NAMALWA (cell line): ENCODE data around the gene CCSAP.
"Not testable (repeated sequence)": the region's sequence is repeated elsewhere in the genome, so short reads cannot be mapped to it uniquely, and the experiment has no call there.

Experiments used
- DNase-seq: peaks from one replicate; pipeline ENCODE4 v3.0.0-alpha.2; 2015; ENCODE audit warnings: low spot score

CCSAP gene

GRCh38 chr1:229325853-229326487 is 16.9 kb downstream of the CCSAP start:
- DNase-seq: peak; percentile 30

GRCh38 chr1:229325401-229325800 is 17.4 kb downstream of the CCSAP start:
- no peak for DNase-seq

DNA sequence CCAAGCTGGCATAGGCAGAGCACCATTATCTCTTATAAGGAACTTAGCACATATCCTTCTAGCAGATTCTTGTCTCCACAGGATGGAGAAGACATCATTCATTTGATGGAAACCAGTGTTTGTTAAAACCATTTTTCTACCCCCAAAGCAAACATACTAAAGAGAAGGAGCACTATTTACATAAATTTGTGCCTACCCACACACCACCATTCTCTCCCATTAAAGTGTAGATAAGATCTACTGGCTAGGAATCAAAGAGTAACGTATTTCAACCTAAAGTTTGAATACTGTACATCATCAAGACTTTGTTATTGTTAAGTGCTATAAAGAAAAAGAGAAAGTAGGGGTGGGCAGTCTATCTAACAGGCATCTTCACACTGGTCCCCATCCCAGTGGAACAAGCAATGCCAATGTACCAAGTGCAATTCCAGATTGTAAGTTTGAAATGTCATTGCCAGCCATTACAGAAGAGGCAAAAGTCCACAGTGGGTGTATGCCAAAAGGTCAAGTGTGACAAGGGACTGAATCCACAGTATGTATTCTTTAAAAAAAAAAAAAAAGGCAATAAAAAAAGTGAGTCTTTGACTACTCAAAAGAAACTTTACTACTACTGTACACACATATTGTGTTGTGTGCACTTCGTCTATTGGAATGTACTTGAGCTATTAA is 18.8 kb downstream of the CCSAP start:
- DNase-seq: no peak

- DNase-seq: no peak
Observed at GRCh38 chr1:229323201-229323600, 19.6 kb downstream of the CCSAP start.

GRCh38 chr1:229319487-229319886 is 23.4 kb downstream of the CCSAP start:
- DNase-seq: no peak

GRCh38 chr1:229318056-229318455 is 24.8 kb downstream of the CCSAP start:
- no peak for DNase-seq

DNA sequence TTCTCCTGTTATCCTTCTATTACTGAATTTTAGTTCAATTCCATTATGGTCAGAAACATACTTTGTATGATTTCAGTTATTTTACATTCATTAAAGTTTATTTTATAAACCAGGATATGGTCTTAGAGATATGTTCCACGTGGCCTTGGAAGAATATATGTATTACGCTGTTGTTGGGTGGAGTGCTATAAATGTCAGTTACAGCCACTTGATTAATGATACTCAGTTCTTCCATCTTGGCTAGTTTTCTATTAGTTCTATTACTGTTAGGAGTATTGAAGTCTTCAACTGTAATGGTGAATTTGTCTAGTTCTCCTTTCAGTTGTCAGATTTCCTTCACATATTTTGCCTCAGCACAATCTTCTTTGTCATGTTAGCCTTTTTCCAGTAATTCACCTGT is 26.7 kb downstream of the CCSAP start:
- no peak for DNase-seq

GRCh38 chr1:229310833-229311232 is 32.0 kb downstream of the CCSAP start:
- no peak for DNase-seq

DNA sequence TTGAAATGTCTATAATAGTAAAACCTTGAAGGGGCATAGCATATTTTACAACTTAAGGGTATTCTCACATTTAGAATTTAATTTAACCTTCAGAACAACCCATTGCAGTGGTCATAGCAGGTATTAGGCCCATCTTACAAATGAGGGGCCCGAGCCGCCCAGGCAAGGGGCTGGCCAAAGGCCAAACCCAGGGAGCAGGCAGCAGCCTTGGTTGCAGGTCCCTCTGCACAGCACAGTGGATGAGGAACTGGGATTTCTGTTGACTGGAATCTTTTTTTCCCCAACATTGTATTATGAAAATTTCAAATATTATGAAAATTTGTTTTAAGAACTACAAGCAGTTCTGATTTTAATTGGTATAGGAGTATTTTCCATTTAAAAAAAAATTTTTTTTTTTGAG is 33.2 kb downstream of the CCSAP start:
- DNase-seq: no peak

DNA sequence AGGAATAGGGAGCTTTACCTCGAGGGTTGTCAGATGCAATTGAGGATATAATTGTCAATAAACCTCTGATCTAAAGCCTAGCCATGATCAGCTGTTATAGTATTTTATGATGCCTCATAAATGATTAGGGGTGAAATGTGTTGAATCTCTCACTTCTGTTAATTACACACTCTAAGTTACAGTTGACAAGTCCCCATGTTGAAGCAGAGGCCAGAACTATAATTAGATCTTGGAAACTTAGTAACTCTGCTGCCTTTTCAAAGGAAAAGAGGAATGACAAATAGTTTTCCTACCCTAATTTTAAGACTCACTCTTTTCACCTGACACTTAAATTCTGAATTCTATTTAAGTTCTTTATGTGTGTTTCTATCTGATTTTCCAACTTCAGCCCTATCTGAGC is 33.8 kb downstream of the CCSAP start:
- DNase-seq: no peak

DNA sequence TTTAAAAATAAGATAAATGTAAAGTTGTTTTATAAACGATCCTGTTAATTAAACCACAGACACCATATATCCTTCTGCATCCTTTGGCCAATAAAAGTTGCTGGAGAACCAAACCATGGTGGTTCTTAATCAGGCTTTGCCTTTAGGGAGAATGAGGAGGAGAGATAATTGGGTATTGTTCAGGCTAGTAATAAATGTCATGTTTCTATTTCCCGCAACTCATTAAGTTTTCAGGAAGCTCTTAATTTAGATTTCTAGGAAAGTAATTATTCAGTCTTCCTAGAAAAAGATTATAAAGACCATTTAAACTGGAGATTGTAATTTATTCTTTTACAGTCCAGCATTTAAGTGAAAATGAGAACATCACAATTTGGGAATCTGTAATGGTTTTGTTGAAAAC is 37.5 kb downstream of the CCSAP start:
- DNase-seq: no peak

DNA sequence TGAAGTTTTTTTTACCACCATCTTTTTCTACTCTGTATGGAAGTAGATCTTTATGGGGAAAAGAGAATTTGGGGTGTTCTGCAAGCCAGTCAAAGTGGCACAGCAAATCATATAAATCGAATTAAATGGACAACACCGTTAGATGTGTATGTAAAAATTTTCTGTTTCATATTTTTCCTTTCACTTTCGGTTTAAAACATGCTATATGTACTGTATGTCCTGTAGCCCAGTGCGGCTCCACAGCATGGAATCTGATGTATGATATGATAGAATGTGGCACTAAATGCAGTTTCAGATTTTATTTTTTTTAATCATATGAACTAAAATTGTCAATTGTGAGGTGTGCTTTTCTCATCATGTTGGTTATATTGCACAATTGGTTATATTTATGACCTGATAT is 39.0 kb downstream of the CCSAP start:
- DNase-seq: no peak

- no peak for DNase-seq
Observed at GRCh38 chr1:229302740-229303139, 40.1 kb downstream of the CCSAP start.

DNA sequence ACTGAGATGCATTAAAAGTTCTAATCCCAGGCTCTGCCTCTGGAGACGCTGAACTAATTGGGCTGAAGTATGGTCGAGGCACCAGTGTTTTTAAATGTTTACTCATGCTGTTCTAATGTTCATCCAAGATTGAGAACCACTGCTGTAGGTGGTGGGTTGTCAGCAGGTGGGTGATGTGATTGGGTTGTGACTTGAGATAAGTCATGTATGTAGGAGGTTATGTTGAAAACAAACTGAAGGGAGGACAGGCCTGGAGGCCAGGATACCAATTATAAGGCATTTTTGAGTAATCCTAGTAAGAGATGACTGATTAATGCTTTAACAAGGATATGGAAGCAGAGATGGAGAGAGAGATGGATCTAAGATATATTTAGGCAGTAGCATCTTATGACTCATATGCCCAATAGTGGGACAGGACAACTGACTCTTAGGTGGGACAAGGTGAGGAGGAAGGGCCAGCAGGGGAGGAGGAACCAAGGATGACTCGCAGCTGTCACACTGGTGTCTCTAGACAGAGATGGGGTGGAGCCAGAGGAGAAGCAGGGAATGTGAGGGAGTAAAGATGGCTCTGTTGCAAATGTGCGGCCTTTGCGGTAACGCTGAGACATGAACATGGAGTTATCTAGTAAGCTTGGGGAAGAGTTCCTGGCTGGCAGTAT is 42.6 kb downstream of the CCSAP start:
- no peak for DNase-seq

DNA sequence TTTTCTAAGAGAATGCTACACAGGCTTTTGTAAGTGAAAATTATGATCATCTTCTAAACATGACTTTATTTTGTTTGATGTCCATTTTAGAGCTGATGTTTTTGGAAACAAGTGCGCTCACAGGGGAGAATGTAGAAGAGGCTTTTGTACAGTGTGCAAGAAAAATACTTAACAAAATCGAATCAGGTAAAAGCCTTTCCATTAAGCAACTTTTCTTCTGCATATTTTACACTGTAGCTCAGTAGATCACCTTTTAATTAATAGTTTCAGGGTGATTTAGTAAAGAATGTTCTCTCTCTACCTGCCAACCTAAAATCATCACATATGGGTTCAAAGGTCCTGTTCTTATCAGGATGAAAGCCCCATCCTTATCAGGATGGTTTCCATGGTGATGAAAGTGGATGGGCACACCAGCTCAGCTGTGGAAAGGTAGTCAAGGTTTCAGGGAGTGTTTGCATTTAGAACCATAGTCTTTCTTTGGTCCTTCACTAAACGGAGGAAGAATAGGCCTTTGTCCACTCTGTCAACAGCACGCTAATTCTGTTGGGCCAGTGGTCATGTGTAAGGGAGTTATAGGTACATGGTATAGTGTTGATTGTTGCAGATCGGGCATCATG is 43.9 kb downstream of the CCSAP start:
- no peak for DNase-seq

GRCh38 chr1:229298420-229298819 is 44.4 kb downstream of the CCSAP start:
- DNase-seq: no peak

DNA sequence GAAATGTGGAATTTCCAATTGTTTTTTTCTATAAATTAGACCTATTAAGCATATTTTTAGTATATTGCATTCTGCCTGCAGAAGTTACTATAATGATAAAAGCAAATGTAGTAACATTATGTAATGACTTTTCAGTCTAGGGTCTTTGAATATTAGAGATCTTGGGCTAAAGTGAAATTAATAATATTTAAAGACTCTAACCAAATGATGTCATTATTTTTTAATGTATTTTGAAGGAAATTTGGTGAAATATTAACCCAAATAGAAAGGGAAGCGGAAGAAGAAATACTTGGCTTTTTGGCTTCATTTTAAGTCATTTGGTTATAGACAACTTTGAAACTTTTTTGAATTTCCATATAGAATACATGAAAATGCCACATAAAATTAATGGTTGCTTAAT is 45.1 kb downstream of the CCSAP start:
- no peak for DNase-seq

GRCh38 chr1:229296541-229296941 is 46.3 kb downstream of the CCSAP start:
- no peak for DNase-seq

GRCh38 chr1:229295745-229296144 is 47.1 kb downstream of the CCSAP start:
- DNase-seq: no peak

- no peak for DNase-seq
Observed at GRCh38 chr1:229293528-229294204, 49.2 kb downstream of the CCSAP start.

- not testable (repeated sequence) for DNase-seq
Observed at GRCh38 chr1:229291686-229292085, 51.2 kb downstream of the CCSAP start.

DNA sequence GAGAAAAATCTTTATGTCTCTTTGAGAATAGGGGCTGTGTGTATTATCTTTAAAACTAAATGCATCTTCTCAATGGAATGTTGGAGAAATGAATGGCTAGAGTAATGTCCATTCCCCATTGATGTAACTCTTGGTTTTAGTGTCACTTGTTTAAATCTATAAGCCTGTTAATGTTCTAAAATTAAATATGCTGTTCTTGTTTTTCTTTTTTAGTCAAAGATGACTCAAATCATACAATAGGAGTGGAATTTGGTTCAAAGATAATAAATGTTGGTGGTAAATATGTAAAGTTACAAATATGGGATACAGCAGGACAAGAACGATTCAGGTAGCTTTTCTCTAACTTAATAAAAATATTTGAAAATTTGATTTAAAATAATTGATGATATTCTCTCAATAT is 54.3 kb downstream of the CCSAP start:
- no peak for DNase-seq

DNA sequence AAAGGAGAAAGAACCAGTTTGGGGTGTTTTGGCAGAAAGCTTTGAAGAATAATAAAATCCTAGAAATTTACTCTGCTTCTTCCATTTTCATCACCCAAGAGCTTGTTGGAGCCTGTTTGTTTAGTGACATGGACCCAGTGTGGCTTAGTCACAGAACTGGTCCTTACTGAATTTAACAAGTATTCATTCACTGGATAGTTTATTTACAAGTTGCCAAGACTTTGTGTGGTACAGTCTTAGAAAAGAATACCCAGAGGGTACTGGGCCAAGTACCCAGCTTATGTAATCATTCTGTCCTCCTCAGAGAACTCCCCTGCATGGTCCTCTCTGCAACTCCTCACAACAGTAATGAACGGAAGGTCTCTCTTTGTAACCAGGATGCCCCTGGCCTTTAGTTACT is 55.6 kb downstream of the CCSAP start:
- DNase-seq: no peak
